C1 segment of cervical spinal cord (tissue), 14 donors: ENCODE measurements around the gene EPS15.

Source experiments
- DNase-seq, 14 donors: peaks; one replicate each; lab custom pipeline; 2025; lab: John Stamatoyannopoulos, UW

The EPS15 gene

DNA sequence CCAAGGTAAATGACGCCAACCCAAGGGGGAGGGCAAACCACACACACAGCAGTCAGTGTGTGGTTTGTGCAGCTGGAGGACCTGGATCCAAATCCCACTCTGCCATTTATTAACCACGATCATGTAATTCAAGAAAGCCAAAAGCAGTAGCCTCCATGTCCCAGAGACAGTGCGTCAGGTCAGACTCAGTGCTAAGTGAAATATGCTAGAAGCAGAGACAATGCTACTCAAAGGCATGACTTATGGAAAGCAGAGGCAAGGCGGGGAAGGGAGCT, 202.3 kb downstream of the EPS15 start:
- no peak for DNase-seq

- DNase-seq, result no peak
Observed at GRCh38 chr1:51316113-51316845, 202.8 kb downstream of the EPS15 start.

DNA sequence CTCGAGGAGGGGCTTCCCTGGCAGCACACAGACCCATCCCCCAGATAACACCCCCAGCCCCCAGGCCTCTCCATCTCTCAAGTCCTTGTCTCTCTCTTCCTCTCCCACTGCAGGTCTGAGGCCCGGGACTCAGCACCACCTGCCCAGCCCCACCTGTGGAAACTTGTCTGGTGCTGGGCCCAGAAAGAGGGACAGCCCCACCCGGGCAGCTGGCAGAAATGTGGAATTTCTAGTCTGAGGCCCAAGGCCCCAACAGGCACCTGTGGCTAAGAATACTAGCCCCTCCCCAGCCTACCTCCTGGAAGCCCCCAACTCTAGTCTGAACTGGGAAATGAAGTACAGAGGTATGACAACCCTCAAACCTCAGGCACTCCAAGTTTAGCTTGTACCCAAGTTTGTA, 204.1 kb downstream of the EPS15 start:
- no peak for DNase-seq

DNA sequence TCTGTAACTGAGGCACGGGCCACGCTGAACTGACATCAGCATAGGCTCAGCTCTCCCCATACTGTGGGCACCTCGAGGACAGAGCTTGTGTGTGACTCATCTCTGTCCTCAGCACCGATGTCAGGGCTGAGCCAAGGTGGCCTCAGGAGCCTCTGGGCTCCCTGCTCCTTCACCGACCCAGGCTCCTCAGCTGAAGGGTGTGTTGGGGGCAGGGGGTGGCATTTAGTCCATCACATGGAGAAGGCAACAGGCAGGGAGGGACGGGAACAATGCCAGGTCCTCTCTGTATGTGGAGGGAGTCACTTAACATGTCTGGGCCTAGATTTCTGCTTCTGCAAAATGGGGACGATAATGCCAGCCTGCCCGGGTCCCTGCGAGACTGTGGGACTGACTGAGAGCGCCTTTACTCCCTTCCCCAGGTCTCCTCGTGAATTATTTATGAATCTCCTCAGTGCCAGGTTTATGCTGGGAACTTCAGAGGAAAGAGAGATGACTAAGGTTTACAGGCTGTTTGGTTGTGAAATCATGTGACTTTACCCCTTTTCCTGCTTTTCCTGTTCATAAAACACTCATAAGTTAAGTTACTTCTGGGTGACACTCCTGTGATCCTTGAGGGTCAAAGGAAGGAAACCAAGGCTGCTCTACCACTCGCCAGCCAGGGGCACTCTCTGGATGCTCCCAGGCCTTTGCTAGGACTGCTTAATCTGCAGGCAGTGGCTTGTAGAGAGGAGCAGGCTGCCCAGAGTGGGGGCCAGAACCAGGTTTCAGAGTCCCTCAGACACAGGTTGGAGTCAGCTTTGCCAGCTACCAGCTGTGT, 204.9 kb downstream of the EPS15 start:
- DNase-seq, result no peak

DNA sequence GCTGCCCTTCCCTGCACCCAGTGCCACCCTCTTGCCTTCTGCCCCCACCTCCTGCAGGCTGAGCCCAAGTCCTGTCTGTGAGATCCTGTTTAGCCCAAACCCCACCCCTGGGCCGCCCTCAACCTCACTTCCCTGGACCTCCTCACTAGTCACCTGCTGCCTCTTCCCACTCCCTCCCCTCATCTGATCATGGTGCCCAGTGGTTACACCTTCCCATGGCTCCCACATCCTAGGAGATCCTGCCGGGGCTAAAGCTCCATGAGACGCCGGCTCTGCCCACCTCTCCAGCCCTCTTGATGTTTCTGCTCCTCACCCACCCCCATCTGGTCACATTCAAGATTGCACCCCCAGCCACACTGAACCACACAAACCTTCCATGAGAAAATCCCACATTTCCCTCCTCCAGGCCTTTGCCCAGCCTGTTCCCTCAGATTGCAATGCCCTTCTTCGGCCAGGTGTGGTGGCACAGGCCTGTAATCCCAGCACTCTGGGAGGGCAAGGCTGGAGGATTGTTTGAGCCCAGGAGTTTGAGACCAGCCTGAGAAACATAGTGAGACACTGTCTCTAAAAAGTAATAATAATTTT, 205.7 kb downstream of the EPS15 start:
- no peak for DNase-seq

DNA sequence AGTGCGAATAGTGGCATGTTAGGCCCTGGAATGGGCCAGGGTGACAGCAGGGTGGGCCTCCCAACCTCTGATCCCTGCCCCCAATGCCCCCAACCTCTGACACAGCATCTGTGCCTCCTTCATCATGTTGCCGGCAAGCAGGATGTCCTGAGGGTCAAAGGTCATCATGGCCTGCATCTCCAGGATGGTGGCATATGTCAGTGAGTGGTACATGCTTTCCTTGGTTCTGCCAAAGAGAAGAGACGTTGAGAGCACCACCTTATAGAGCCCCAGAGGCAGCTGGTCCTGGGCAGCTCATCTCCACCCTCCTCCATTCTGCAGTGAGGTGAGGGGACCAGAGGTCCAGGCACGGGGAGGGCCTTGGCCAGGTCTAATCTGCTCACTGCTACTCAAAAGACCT, 206.3 kb downstream of the EPS15 start:
- no peak for DNase-seq

DNA sequence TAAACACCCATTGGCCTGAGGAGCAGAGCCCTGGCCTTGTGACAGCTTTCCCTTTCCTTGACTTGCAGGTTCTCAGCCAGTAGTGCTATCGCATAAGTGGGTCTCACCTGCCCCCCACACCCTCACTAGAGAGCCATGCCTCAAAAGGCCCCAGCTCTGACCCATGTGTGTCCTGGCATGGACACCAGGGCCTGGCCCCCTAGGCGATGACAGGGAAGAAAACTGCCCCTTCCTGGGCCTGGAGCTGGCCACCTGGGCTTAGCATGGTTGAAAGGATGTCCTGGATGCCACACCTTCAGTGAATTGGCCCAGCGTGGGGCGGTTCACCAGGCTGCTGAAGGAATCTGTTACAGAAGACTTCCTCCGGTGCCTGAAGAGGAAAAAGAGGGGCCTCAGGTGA, 207.2 kb downstream of the EPS15 start:
- no peak for DNase-seq

DNA sequence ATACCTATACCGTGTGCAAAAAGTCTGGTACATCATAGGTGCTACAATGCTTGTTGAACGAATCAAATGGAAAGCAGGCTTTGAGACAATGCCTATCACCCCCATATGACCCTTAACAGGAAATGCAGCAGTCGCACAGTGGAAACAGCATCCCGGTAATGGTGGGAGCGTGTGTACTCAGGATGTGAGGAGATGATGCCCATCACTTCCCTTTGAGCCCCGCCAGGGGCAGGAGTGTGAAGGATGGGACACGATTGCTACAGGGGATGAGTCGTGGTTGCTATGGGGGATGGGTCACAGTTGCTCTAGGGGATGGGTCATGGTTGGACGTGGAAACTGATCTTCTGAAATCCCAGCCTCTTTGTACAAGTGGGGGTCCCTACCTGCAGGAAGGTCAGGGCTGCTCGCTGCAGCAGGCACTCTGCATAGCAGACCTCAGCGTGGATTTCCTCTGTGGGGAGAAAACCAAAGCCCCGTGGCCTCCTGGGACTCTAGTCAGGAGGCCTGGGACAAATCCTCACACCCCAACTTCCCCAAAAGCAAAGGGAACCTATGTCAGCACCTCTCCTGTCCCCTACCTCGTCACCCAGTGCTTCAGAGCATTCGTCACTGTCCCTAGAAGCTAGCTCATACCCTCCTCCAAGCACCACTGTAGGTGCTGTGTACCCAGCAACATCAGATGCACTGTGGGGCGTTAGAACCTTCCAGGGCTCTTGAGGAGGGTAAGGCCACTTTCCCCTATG, 208.0 kb downstream of the EPS15 start:
- DNase-seq, result no peak

DNA sequence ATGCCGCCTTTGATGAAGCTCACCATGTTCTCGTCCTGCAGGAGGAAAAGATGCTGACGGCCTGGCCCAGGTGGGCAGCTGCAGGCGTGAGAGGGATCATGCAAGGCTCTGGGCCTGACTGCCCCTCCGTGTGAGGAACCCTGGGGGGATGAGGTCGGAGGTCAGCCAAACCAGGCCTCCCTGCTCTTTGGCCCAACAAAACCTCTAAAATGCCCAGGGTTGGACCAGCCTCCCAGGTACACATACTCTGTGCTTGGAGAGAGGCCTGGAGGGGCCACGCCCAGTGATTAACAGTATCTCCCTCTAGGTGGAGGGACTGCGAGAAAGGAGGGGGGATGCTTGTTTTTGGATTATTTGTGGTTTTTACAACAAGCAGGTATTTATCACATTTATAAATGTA, 209.8 kb downstream of the EPS15 start:
- no peak for DNase-seq

DNA sequence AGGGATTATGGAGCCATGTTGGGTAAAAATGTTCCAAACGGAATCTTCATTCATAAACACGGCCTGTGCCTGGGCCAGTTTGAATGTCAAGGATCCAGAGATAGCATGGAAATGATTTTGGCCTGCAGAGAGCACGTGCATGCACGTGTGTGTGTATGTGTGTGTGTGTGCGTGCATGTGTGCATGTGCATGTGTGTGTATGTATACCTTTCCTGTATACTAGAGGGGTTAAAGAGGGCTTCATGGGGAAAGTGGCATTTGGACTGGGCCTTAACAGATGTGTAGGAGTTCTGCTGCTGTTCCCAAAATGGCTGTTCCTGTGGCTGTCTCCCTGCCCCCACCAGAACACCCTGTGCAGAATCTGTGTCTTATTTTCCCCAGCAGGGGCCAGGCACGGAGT, 210.4 kb downstream of the EPS15 start:
- no peak for DNase-seq

GRCh38 chr1:51306950-51307349, 212.1 kb downstream of the EPS15 start:
- no peak for DNase-seq

- no peak for DNase-seq
Observed at GRCh38 chr1:51305371-51305823, 213.7 kb downstream of the EPS15 start.

- no peak for DNase-seq
Observed at GRCh38 chr1:51304360-51304759, 214.7 kb downstream of the EPS15 start.
